ENCODE results near the gene PDCD6IP.

DNA sequence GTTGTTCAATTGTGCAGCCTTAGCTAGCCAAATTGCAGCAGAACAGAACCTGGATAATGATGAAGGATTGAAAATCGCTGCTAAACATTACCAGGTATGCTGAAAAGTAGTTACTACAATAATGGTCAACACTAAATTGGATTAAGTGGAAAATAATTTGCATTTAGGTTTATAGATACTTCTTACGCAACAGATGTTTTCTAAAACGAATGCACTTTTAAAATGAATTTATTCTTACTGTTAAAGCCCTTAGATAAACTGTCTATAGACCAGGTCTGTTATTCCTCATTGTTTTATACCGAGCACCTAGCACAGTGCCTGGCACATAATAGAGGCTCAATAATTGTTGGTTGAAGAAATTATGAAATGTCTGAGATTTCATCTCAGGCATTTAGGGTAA lies 23.6 kb downstream of the PDCD6IP start:
- TF ChIP-seq, protein P1, sequence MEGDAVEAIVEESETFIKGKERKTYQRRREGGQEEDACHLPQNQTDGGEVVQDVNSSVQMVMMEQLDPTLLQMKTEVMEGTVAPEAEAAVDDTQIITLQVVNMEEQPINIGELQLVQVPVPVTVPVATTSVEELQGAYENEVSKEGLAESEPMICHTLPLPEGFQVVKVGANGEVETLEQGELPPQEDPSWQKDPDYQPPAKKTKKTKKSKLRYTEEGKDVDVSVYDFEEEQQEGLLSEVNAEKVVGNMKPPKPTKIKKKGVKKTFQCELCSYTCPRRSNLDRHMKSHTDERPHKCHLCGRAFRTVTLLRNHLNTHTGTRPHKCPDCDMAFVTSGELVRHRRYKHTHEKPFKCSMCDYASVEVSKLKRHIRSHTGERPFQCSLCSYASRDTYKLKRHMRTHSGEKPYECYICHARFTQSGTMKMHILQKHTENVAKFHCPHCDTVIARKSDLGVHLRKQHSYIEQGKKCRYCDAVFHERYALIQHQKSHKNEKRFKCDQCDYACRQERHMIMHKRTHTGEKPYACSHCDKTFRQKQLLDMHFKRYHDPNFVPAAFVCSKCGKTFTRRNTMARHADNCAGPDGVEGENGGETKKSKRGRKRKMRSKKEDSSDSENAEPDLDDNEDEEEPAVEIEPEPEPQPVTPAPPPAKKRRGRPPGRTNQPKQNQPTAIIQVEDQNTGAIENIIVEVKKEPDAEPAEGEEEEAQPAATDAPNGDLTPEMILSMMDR (IDR thresholded peaks at IDR 0.05): no peak
- TF ChIP-seq POLR2A (IDR thresholded peaks at IDR 0.05): no peak

Measured in body of pancreas (tissue), 4 donors.